Liver (tissue), 9 donors: Measurements from ENCODE around the gene PCDH9. TPM values are rescaled to one million over a fixed set of nuclear protein-coding genes. Genes with fewer than 3 reads are reported as not detected.

ENCODE experiments used
- DNase-seq: peaks from one replicate; pipeline ENCODE4 v3.0.0-alpha.2; 2017; ENCODE audit warnings: low spot score
- H3K27ac ChIP-seq, 2 donors: one replicate each; pipeline ENCODE4 v1.7.0; 2013; ENCODE audit warnings: inconsistent platforms in 2 of 2, low read length in 2 of 2, control low read depth in 1 of 2, low read depth in 1 of 2, mild to moderate bottlenecking in 1 of 2
- H3K27me3 ChIP-seq, 4 donors: one replicate each; pipeline versions ENCODE4 v1.6.1 to v1.7.0; 2013; ENCODE audit warnings: low read length in 3 of 4, inconsistent platforms in 1 of 4, mild to moderate bottlenecking in 1 of 4, moderate library complexity in 1 of 4; ENCODE audit not compliant: control insufficient read depth in 4 of 4, insufficient read depth in 4 of 4
- H3K36me3 ChIP-seq, 4 donors: one replicate each; pipeline versions ENCODE4 v1.6.1 to v1.7.0; 2013; ENCODE audit warnings: low read length in 3 of 4, mild to moderate bottlenecking in 3 of 4, low read depth in 1 of 4, moderate library complexity in 1 of 4; ENCODE audit not compliant: control insufficient read depth in 4 of 4, insufficient read depth in 3 of 4
- H3K4me1 ChIP-seq, 4 donors: one replicate each; pipeline versions ENCODE4 v1.6.1 to v1.7.0; 2013; ENCODE audit warnings: low read length in 3 of 4, mild to moderate bottlenecking in 3 of 4, moderate library complexity in 1 of 4; ENCODE audit not compliant: control insufficient read depth in 4 of 4, insufficient read depth in 4 of 4
- H3K4me3 ChIP-seq, 3 donors: one replicate each; pipeline versions ENCODE4 v1.6.1 to v1.7.0; 2013; ENCODE audit warnings: low read length in 3 of 3, control low read depth in 1 of 3, low read depth in 1 of 3, mild to moderate bottlenecking in 1 of 3
- H3K9ac ChIP-seq, 2 donors: one replicate each; pipeline ENCODE4 v1.7.0; 2013; ENCODE audit warnings: low read length in 2 of 2, mild to moderate bottlenecking in 2 of 2, moderate library complexity in 2 of 2, control low read depth in 1 of 2, low read depth in 1 of 2
- H3K9me3 ChIP-seq, 4 donors: one replicate each; pipeline versions ENCODE4 v1.6.1 to v1.7.0; 2013; ENCODE audit warnings: low read length in 3 of 4; ENCODE audit not compliant: control insufficient read depth in 4 of 4
- ATF3 ChIP-seq: IDR thresholded peaks from 2 replicates; pipeline ENCODE4 v1.6.1; 2016; ENCODE audit warnings: antibody characterized with exemption
- CTCF ChIP-seq: fragments of 150-350 bp; IDR thresholded peaks from 2 replicates; pipeline ENCODE4 v1.5.1; 2017; ENCODE audit warnings: improper control_type of control experiment, low read depth, low read length; ENCODE audit not compliant: missing input control
- EGR1 ChIP-seq, 2 donors: IDR thresholded peaks; 2 replicates each; pipeline ENCODE4 v1.6.1; 2016 to 2018; ENCODE audit warnings: antibody characterized with exemption in 2 of 2, low read depth in 2 of 2
- FOXA1 ChIP-seq: IDR thresholded peaks from 2 replicates; pipeline ENCODE4 v1.6.1; 2016; ENCODE audit warnings: antibody characterized with exemption
- FOXA2 ChIP-seq: IDR thresholded peaks from 2 replicates; pipeline ENCODE4 v1.6.1; 2016; ENCODE audit warnings: antibody characterized with exemption
- GABPA ChIP-seq, 2 donors: IDR thresholded peaks in 1 of 2; conservative IDR thresholded peaks in 1 of 2; 2 replicates each; pipeline ENCODE4 v1.6.1; 2016; ENCODE audit warnings: antibody characterized with exemption in 2 of 2, mild to moderate bottlenecking in 1 of 2, moderate library complexity in 1 of 2
- HNF4A ChIP-seq, 2 donors: conservative IDR thresholded peaks; 2 replicates each; pipeline ENCODE4 v1.6.1; 2016; ENCODE audit warnings: antibody characterized with exemption in 2 of 2, mild to moderate bottlenecking in 2 of 2
- HNF4G ChIP-seq: IDR thresholded peaks from 2 replicates; pipeline ENCODE4 v1.6.1; 2016; ENCODE audit warnings: antibody characterized with exemption
- JUND ChIP-seq, 2 donors: IDR thresholded peaks; 2 replicates each; pipeline ENCODE4 v1.6.1; 2016; ENCODE audit warnings: antibody characterized with exemption in 2 of 2
- MAX ChIP-seq: IDR thresholded peaks from 2 replicates; pipeline ENCODE4 v1.6.1; 2016; ENCODE audit warnings: antibody characterized with exemption
- NR2F2 ChIP-seq: IDR thresholded peaks from 2 replicates; pipeline ENCODE4 v1.6.1; 2016; ENCODE audit warnings: antibody characterized with exemption
- RAD21 ChIP-seq, 2 donors: IDR thresholded peaks; 2 replicates each; pipeline ENCODE4 v1.6.1; 2016; ENCODE audit warnings: antibody characterized with exemption in 2 of 2, mild to moderate bottlenecking in 2 of 2
- REST ChIP-seq: IDR thresholded peaks from 2 replicates; pipeline ENCODE4 v1.6.1; 2016; ENCODE audit warnings: antibody characterized with exemption, mild to moderate bottlenecking
- RXRA ChIP-seq, 2 donors: IDR thresholded peaks; 2 replicates each; pipeline ENCODE4 v1.6.1; 2017 to 2018; ENCODE audit warnings: antibody characterized with exemption in 2 of 2, mild to moderate bottlenecking in 1 of 2
- SP1 ChIP-seq: IDR thresholded peaks from 2 replicates; pipeline ENCODE4 v1.6.1; 2018; ENCODE audit warnings: antibody characterized with exemption, mild to moderate bottlenecking
- TAF1 ChIP-seq: conservative IDR thresholded peaks from 2 replicates; pipeline ENCODE4 v1.6.1; 2016; ENCODE audit warnings: antibody characterized with exemption, mild to moderate bottlenecking
- YY1 ChIP-seq: IDR thresholded peaks from 2 replicates; pipeline ENCODE4 v1.6.1; 2016; ENCODE audit warnings: antibody characterized with exemption, mild to moderate bottlenecking
- ZBTB33 ChIP-seq: IDR thresholded peaks from 2 replicates; pipeline ENCODE4 v1.6.1; 2016; ENCODE audit warnings: antibody characterized with exemption
- WGBS: extraction: QIAGEN DNeasy Blood & Tissue Kit; methylation state at CpG from one replicate; pipeline ENCODE4 v1.1.7; 2013; 5-methylcytosine and 5-hydroxymethylcytosine counted together
- polyA plus RNA-seq, 2 donors: library from polyadenylated mRNA; stranded (reverse) in 1 of 2; unstranded in 1 of 2; fragments of 200-250 nt in 1 of 2; fragments of >200 nt in 1 of 2; fragmentation: Nextera tagmentation in 1 of 2; extraction: Ambion mirVana in 1 of 2; gene quantifications; one replicate each; pipeline versions ENCODE4 v1.2.1 to v1.2.3, GENCODE V29; 2013 to 2015
- total RNA-seq, 2 donors: library from RNA; depleted of rRNA; stranded (reverse); fragments of >200 nt; gene quantifications; one replicate each; pipeline ENCODE4 v1.2.3, GENCODE V29; 2014
- donor health status: healthy.
- donor health status: healthy.
- donor health status: healthy.
- donor health status: healthy.
- donor health status: healthy.

The PCDH9 gene
- total and polyA plus RNA-seq, 4 donors, result 0.90 to 4.0 (median 2.2) TPM

GRCh38 chr13:67048084-67048820 is 181.9 kb downstream of the PCDH9 start:
- H3K36me3 ChIP-seq, result no peaks in the 10 kb centered on the region
- no peaks in the 10 kb centered on the region for H3K4me1 ChIP-seq
- whole genome bisulfite sequencing, result 26% methylated on average over 4 of the region's 4 CpGs
- no peaks in the 10 kb centered on the region for H3K9me3 ChIP-seq
- no peak overlapping the region for H3K4me3 ChIP-seq
- H3K27ac ChIP-seq, result no peak overlapping the region
- peaks cover 0 to 2% (median 0%) of the 10 kb centered on the region in 4 donors for H3K27me3 ChIP-seq
- no peak for TF ChIP-seq FOXA2
- no peak overlapping the region for H3K9ac ChIP-seq
- no peak for DNase-seq

GRCh38 chr13:67045357-67045756 is 184.8 kb downstream of the PCDH9 start:
- Histone ChIP-seq H3K36me3 (no peaks in the 10 kb centered on the region), H3K9ac (no peak overlapping the region), H3K9me3 (no peaks in the 10 kb centered on the region), H3K4me3 (no peak overlapping the region), H3K27ac (no peak overlapping the region), H3K4me1 (no peaks in the 10 kb centered on the region), H3K27me3 (peaks cover 0 to 2% (median 0%) of the 10 kb centered on the region in 4 donors)
- TF ChIP-seq NR2F2 (no peak), EGR1 (IDR thresholded peaks at IDR 0.05; ENCODE audit: low read depth in 2 of 2) (no peak), TAF1 (no peak), FOXA1 (no peak), FOXA2 (no peak), YY1 (no peak), ZBTB33 (no peak), RAD21 (IDR thresholded peaks at IDR 0.05) (no peak), ATF3 (no peak), HNF4G (no peak), RXRA (IDR thresholded peaks at IDR 0.05) (no peak), REST (no peak), SP1 (no peak), CTCF (no peak), JUND (IDR thresholded peaks at IDR 0.05) (no peak), HNF4A (conservative IDR thresholded peaks at IDR 0.05) (no peak), GABPA (IDR thresholded peaks at IDR 0.05 in 1 of 2, conservative IDR thresholded peaks at IDR 0.05 in 1 of 2) (no peak), MAX (no peak)
- DNase-seq, result no peak
- WGBS, result 88% methylated on average over 1 of the region's 1 CpG
